GM19240 (cell line): ENCODE measurements around the gene PAX8.

ENCODE experiments used
- DNase-seq: peaks from one replicate; pipeline ENCODE4 v3.0.0; 2011; ENCODE audit warnings: low spot score; ENCODE audit not compliant: insufficient read length

PAX8 gene

GRCh38 chr2:113169586-113169985 is 109.1 kb downstream of the PAX8 start:
- DNase-seq = no peak

- no peak for DNase-seq
Observed at GRCh38 chr2:113169002-113169530, 109.7 kb downstream of the PAX8 start.

GRCh38 chr2:113167962-113168340 is 110.8 kb downstream of the PAX8 start:
- DNase-seq = no peak

- DNase-seq = no peak
Observed at GRCh38 chr2:113167115-113167932, 111.4 kb downstream of the PAX8 start.

GRCh38 chr2:113166187-113166645 is 112.5 kb downstream of the PAX8 start:
- DNase-seq = no peak
